Measurements from ENCODE around the gene ZCCHC10.
"Not testable (repeated sequence)": the region's sequence is repeated elsewhere in the genome, so short reads cannot be mapped to it uniquely, and the experiment has no call there.

Gene ZCCHC10

DNA sequence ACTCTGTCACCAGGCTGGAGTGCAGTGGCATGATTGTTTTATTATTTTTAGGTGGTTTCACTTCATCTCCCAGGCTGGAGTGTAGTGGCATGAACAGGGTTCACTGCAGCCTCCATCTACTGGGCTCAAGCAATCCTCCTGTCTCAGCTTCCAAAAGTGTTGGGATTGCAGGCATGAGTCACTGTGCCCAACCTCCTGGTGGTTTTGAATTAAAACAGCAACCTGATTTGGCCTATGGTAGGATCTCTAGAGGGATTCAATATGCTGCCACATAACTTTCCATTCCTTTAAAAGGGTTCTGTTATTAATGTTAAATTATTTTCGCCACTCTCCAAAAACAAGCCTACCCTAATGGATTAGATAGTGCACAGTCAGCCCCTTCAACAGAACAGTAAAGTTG lies 15.6 kb upstream of the ZCCHC10 start:
- DNase-seq (ENCODE audit: low read depth in 2 of 2), result no peak

DNA sequence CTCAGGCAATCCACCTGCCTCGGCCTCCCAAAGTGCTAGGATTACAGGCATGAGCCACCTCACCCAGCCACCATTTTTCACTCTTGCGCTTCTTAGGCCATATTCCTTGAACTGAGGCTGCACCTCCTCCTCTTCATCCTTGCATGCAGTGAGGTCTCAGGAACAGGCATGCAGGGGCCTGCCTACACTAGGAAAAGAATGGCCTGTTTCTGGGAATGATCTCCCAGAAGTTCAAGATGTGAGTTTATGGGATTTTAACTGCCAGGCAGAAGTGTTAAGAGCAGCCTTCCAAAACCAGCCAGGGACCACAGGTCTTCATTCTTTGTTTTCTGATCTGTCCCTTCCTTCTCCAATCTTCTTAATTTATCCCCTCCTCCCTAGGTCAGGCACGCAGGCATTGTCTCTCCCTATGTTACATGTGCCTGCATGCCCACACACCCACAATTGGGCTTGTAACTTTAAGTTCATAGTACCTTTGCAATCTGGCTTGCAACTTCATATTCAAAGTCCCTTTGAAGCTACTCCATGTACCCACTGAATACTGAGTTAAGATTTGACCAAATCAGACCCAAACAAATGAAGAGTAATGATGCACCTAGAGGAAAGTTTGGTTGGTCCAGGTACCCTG lies 14.9 kb upstream of the ZCCHC10 start:
- DNase-seq (ENCODE audit: low read depth in 2 of 2), result no peak

DNA sequence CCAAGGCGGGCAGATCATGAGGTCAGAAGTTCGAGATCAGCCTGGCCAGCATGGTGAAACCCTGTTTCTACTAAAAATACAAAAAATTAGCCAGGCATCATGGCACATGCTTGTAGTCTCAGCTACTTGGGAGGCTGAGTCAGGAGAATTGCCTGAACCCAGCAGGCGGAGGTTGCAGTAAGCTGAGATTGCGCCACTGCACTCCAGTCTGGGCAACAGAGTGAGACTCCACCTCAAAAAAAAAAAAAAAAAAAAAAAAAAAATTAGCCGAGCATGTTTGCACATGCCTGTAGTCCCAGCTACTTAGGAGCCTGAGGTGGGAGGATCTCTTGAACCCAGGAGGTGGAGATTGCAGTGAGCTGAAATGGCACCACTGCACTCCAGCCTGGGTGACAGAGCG lies 10.3 kb upstream of the ZCCHC10 start:
- not testable (repeated sequence) for DNase-seq (ENCODE audit: low read depth in 2 of 2)

DNA sequence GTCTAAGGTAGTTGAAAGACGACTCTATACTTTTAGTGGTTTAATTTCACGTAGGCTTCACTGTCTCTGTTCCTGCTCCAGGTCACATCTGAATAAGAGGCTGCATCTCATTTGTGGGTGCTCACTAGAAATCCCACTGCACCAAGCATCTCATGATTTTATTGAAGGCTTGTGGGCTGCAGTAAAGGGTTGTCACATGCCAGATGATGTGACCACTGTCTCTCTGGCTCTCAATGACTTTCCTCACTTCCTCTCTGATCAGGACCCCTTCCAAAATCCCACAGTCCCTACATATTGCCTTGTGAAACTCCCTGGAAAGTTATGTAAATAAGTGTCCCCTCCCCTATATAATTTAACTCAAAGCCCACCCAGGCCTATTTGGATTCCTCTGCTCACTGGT lies 8.9 kb upstream of the ZCCHC10 start:
- DNase-seq (ENCODE audit: low read depth in 2 of 2), result no peak

DNA sequence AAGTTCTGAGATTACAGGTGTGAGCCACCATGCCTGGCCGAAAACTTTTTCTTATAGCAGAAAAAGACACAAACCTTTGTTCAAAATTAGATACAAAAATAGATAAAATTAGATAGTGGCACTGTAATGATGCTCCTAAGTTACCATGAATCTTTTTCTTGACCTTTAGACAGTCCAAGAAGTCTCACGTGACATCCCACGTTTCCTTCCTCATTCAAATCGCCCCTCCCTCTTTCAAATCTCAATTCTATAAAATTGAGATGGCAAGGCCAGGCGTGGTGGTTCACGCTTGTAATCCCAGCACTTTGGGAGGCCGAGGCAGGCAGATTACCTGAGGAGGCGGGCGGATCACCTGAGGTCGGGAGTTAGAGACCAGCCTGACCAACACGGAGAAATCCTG lies 7.7 kb upstream of the ZCCHC10 start:
- DNase-seq (ENCODE audit: low read depth in 2 of 2), result no peak

DNA sequence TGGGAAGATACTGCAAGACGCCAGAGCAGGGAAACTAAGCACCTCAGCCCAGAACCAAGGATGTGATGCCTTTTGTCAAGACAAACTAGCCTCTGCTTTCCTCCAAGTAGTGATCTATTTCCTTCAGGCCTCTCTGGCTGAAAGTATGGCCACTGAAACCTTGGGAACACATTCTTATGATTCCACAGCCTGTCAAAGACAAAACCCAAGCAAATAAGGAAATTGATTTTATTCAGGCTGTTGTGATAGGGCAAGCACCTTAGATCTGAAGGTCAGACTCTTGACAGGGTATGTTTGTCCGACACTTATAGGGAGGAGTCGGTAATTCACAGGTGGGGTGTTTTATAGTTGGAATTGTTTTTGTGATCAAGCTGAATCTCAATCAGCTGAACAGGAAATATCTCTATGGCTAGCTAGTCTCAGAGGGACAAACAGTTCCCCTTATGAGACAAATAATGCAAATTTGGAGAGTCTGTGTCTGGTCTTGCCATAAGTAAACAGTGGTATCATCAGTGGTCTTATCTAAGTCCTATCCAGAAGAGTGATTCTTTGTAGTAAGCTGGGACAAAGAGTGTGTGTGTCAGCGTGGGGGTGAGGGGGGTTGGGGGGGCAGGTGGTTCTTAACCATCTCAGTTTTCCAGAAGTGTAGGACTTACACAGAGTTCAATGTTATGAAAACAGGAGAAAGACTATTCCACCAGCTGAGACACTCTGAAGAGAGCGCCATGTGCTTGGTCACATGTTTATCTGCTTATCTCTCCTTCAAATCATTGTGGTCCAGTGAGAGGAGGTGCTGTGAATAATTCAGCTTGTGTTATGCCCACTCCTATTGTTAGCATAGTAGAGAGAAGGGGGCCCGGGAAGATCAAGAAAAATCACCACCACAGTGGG lies 6.7 kb upstream of the ZCCHC10 start:
- no peak for DNase-seq (ENCODE audit: low read depth in 2 of 2)

DNA sequence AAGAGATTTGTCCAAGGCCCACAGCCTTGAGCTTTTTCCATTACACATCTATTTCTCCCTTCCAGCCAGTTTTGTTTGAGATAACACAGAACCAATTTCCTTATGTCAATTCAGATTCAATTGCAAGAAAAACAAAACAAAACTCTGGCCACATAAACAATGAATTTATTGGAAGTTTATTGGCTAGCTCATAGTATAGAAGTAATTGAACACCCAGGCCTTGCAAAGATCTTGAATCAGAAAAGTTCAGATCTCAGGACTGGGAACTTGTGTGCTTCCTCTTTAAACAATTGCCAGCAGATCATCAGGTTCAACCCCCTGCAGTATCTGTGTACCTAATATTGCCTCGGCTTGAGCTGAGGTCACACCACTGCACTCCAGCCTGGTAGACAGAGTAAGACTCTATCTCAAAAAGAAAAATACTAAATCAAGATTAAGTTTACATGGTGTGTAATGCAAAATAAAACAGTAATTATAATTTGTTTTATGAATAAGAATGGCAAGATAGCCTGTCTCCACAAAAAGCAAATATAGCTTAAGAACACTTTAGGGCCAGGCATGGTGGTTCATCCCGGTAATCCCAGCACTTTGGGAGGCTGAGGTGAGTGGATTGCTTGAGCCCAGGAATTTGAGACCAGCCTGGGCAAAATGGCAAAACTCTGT lies 4.1 kb upstream of the ZCCHC10 start:
- DNase-seq (ENCODE audit: low read depth in 2 of 2), result no peak

DNA sequence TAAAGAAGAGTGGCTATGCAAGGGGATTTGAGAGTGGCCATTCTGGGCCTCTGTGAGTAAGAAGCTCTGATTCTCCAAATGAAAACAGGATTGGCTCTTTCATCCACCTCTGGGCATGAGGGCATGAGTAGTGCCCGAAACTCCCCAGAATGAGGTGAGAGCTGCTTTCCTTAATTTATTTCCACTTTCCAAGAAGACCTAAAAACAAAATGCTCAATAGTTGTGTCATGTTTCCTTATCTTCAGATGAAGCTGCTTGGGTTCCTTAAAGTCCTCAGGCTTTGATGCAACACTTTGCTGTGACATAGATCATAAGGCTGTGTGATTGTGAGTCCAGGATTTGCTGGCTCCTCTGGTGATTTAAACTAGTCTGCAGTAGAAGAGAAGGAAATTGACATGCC lies 3.1 kb upstream of the ZCCHC10 start:
- DNase-seq (ENCODE audit: low read depth in 2 of 2), result no peak

DNA sequence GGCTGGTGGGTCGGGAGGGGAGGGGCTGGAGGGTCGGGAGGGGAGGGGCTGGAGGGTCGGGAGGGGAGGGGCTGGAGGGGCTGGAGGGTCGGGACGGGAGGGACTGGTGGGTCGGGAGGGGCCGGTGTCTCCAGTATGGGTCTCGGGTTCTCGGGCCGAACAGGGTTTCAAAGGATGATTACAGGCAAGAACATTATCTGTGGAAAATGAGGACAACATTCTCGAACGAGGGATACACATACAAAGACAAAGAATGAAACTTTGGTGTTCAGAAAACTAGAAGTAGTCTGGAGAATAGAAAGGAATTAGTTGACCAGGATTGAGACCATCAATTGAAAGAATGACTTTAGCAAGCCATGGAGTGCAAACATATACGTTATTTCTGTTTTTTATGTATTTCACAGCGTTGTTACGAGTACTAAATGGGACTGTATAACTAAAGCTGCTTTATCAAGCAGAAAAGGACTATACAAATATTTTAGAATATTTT lies 360 bp upstream of the ZCCHC10 start:
- DNase-seq (ENCODE audit: low read depth in 2 of 2), result no peak

DNA sequence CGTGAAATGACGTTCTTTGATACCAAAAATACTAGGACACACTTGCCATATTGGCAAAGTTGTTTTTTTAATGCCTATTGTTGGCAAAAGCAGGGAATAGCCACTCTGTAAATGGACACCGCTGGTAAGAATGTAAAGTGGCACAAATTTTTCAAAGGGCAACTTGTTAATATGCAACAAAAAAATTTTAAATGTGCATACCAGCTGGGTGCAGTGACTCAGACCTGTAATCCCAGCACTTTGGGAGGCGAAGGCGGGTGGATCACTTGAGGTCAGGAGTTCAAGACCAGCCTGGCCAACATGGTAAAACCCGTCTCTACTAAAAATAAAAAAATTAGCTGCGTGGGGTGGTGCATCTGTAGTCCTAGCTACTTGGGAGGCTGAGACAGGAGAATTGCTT lies 6.9 kb downstream of the ZCCHC10 start:
- DNase-seq (ENCODE audit: low read depth in 2 of 2), result not testable (repeated sequence)

DNA sequence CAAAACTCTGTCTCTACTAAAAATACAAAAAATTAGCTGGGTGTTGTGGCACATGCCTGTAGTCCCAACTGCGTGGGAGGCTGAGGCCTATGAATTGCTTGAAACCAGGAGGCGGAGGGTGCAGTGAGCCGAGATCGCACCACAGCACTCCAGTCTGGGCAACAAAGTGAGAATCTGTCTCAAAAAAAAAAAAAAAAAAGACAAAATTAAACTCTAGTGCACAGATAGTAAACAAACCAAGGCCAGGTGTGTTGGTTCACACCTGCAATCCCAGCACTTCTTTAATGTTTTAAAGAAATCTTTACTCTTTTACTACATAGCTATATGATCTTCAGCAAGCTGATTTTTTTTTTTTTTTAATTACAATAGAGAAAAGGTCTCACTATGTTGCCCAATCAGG lies 8.4 kb downstream of the ZCCHC10 start:
- no peak for DNase-seq (ENCODE audit: low read depth in 2 of 2)

DNA sequence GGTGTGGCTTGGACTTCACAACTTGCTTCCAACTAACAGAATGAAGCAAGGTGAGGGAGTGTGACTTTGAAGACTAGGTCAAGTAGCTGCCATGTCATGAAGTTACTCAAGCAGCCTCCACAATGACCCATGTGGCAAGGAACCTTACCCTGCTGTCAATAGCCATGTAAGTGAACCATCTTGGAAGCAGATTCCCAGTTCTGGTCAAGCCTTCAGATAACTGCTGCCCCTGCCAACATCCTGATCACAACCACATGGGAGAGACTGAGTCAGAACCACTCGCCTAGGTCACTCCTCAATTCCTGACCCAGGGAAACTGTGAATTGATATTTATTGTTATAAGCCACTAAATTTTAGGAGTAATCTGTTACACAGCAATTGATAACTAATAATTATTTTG lies 10.9 kb downstream of the ZCCHC10 start:
- DNase-seq (ENCODE audit: low read depth in 2 of 2), result no peak

DNA sequence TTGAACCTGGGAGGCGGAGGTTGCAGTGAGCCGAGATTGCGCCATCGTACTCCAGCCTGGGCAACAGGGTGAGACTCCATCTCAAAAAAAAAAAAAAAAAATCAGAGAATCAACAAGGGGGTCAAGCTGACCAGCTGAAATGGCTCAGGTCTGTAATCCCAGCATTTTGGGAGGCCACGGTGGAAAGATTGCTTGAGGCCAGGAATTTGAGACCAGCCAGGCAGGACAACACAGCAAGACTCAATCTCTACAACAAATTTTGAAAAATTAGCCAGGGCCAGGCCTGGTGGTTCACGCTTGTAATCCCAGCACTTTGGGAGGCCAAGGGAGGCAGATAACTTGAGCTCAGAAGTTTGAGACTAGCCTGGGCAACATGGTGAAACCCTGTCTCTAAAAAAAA lies 17.9 kb downstream of the ZCCHC10 start:
- DNase-seq (ENCODE audit: low read depth in 2 of 2), result not testable (repeated sequence)

DNA sequence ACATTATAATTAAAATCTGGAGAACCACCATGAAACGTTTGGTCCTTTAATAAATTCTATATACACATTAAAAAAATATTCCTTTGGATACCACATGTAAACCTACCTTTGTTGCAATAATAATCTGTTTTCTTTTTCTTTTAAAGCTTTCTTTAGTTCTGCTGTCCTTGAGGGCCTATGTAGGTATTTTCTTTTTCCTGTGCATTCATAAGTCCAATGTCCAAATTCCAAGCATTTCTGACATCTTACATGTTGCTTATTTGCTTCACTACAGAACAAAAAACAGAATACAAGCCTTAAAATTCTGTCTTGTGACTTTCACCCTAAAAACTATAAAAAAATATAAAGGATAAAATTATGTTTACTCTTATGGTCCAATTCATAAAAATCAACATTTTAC lies 19.7 kb downstream of the ZCCHC10 start:
- no peak for DNase-seq (ENCODE audit: low read depth in 2 of 2)

DNA sequence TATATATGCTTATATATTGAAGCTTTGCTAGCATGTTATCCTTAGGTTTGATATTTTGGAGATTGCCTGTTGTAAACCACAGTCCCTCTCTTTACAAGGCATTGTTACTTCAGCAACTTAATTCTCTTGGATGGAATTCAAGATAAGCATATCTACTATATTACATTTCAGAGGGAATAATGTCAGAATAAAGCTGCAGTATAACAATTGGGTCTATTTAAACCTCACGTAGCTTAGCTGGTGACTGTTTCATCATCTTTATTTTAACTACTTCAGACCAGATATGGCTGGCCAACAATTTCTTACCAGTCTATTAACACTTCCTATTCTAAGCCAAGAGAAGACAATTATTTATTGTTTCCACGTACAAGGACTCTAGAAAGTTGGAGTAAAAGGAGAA lies 27.1 kb downstream of the ZCCHC10 start:
- DNase-seq (ENCODE audit: low read depth in 2 of 2), result no peak

DNA sequence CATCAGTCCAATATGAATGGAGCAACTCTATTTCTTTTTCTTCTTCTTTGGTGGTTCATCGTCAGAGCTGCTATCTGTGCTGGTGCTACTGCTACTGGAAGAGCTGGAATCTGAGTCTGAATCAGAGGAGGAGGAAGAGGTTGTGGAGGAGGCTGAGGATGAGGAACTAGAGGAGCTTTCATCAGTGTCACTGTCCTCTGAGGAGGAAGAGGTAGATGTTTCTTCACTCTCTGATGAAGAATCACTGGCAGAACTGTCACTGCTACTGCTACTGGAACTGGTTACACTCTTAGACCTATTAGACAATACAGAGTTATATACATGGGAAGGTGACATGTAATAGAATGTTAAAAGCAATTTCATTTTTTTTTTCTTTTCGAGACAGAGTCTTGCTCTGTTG lies 27.8 kb downstream of the ZCCHC10 start:
- no peak for DNase-seq (ENCODE audit: low read depth in 2 of 2)

DNA sequence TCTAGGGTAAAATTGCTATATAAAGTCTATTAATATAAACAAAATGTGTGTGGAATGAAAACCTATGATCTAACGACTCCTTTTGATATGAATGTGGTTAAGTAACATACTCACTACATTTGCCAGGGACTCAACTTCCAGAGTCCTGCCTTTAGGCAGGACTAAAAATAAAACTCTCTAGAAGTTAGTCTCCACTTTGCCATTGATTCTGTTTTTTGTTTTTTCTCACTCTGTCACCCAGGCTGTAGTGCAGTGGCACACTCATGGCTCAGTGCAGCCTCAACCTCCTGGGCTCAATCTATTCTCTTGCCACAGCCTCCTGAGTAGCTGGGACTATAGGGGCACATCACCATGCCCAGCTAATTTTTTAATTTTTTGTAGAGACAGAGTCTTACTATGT lies 30.0 kb downstream of the ZCCHC10 start:
- no peak for DNase-seq (ENCODE audit: low read depth in 2 of 2)

DNA sequence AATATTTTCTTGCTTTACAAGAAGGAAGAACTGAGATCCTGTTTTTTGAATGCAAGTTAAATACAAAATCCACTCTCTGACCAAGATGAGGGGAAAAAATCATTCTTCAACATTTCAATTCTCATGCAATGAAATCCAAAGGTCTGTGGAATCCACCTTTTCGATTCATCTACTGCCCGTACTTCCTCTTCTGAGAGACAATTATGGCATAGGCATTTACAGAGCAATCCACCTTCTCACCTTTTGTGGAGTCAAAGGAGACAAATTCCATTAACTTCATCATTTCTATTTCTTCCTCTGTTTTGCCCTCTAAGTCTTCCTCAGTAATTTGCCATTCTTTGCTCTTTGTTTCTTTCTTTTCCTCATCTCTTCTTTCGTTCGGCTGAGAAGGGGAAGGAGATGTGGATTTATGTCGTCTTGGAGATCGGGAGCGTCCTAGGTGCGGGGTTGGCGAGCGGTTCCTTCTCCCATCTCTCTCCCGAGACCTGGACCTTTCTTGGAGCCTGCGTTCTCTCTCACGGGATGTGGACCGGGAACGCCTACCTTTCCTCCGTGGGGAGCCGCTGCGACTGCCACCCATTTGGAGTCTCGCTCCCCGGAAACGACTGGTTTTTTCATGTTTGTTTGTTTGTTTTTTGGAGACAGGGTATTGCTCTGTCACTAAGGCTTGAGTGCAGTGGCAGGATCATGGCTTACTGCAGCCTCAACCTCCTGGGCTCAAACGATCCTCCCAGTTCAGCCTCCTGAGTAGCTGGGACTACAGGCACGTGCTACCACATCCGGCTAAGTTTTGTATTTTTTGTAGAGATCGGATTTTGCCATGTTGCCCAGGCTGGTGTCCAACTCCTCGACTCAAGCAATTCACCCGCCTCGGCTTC lies 38.6 kb downstream of the ZCCHC10 start:
- DNase-seq (ENCODE audit: low read depth in 2 of 2), result no peak

DNA sequence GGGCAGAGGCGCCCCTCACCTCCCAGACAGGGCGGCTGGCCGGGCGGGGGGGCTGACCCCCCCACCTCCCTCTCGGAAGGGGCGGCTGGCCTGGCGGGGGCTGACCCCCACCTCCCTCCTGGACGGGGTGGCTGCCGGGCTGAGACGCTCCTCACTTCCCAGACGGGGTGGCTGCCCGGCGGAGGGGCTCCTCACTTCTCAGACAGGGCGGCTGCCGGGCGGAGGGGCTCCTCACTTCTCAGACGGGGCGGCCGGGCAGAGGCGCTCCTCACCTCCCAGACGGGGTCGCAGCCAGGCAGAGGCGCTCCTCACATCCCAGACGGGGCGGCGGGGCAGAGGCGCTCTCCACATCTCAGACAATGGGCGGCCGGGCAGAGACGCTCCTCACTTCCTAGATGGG lies 43.4 kb downstream of the ZCCHC10 start:
- DNase-seq (ENCODE audit: low read depth in 2 of 2), result not testable (repeated sequence)

DNA sequence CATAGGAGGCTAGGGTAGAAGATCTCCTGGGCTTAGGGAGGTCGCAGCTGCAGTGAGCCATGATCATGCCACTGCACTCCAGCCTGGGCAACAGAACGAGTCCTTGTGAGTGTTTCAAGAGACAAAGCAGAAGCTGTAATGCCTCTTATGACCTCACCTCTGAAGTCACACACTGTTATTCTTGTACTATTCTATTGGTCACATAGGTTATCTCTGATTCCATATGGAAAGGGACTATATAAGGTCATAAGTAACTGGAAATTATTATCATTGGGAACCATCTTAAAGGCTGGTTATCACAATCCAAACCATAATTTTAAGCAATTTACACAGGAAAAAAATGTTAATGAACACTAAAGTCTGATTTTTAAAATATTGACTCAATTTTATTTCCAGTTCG lies 45.1 kb downstream of the ZCCHC10 start:
- no peak for DNase-seq (ENCODE audit: low read depth in 2 of 2)

DNA sequence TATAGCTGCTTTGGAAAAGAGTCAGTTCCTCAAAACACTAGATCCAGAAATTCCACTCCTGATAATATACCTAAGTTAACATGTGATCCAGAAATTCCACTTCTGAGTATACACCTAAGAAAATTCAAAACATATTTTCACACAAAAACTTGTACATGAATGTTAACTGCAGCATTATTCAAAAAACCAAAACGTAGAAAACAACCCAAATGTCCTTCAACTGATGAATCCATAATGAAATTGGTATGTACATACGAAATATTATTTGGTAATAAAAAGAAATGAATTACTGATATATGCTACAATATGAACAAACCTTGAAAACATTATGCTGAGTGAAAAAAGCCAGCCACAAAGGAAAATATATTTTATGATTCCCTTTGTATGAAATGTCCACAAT lies 46.4 kb downstream of the ZCCHC10 start:
- DNase-seq (ENCODE audit: low read depth in 2 of 2), result no peak

All from stimulated activated CD4-positive, alpha-beta T cell treated with anti-CD3 and anti-CD28 coated beads, Interleukin-4, amount 100 ng/mL, for 48 hours (primary cell).